Measurements from ENCODE around the gene PRDX4.

GRCh38 chrX:23621621-23622265, 45.5 kb upstream of the PRDX4 start:
- TF ChIP-seq EZH2 (IDR thresholded peaks at IDR 0.05) (no peak), CTCF (IDR thresholded peaks at IDR 0.05) (no peak)

All from neural progenitor cell (in vitro differentiated cells).